ENCODE results near the gene MLXIP.

MLXIP gene

DNA sequence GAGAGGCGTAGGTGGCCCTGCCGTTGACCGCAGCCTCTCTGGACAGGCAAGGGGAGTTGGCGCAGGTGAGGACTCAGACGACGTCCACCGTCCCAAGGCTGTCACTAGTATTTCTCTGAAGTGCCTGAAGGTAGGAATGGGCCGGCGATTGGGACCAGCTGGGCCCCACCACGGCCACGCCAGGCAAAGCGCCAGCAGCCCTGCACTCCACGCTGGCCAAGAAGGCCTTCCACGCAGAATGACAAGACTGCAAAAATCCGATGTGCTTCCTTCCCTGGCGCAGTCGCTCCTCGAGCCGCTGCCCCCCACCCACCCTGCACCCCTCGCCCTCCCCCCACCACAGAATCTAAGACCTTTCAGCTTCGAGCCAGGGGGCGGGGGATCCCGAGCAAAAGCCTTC, 17.3 kb upstream of the MLXIP start:
- TF ChIP-seq CTCF (IDR thresholded peaks at IDR 0.05; ENCODE audit: low read depth, low read length), result no peak
- H3K4me3 ChIP-seq (replicated peaks in 1 of 2; ENCODE audit: low read depth in 2 of 2, low read length in 2 of 2), result no peak overlapping the region
- no peak for DNase-seq (ENCODE audit: low read depth in 2 of 2)

GRCh38 chr12:122062832-122063693, 15.5 kb upstream of the MLXIP start:
- peak overlapping the region; percentile 11 to 51 for H3K4me3 ChIP-seq (replicated peaks in 1 of 2; ENCODE audit: low read depth in 2 of 2, low read length in 2 of 2)
- peak; percentile 85 to 90 for DNase-seq (ENCODE audit: low read depth in 2 of 2)
- no peak for TF ChIP-seq CTCF (IDR thresholded peaks at IDR 0.05; ENCODE audit: low read depth, low read length)

DNA sequence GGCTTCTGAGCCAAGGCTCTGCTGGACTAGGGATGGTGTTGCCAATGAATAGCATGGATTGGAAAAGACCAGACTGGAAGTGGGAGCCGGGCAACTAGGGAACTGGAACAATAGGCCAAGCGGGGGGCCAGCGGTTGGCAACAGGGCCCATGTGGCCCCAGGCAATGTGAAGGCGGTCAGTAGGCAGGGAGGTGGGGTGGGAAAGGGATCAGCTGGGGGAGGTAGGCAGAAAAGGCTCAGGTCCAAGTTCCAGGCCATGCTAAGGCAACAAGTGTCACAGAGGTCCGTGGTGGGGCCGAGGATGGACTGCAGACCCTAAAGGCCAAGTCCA, 14.9 kb upstream of the MLXIP start:
- H3K4me3 ChIP-seq (replicated peaks in 1 of 2; ENCODE audit: low read depth in 2 of 2, low read length in 2 of 2), result peak overlapping the region in 1 of 2 donors; percentile 51
- peak; percentile 31 to 37 for DNase-seq (ENCODE audit: low read depth in 2 of 2)
- TF ChIP-seq CTCF (IDR thresholded peaks at IDR 0.05; ENCODE audit: low read depth, low read length), result no peak

DNA sequence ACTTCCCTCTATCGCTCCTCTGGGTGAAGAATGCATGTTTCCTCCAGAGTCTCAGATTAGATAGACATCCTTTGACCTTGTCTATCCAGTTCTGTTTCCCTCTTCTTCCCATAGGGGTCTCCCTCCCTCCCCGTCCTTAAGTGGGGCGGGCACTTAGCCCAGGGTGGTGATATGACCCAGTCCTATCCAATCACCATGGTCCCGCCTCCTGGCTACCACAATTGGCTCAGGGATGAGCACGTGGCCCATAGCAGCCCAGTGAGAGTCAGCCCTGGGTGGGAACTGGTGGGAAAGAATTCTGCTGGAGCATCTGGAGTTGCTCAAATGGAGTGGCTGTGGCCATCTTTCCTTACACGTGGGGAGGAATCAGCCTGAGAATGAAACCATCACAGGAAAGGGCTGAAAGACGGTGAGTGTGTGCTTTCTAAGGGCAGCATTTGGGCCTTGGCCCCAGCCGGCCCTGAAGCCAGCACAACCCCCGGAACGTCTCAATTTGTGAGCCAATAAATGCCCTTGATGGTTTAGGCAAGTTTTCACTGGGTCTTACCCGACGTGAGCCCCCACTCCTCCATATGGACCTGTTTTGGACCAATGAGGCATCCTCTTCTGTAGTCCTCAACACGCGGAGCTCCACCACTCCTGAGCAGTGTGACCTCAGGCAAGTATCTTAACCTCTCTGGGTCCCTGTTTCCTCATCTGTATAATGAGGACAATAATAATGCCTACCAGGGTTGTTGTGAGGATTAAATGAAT, 14.4 kb upstream of the MLXIP start:
- H3K4me3 ChIP-seq (replicated peaks in 1 of 2; ENCODE audit: low read depth in 2 of 2, low read length in 2 of 2), result peak overlapping the region; percentile 3 to 55
- peak; percentile 69 for TF ChIP-seq CTCF (IDR thresholded peaks at IDR 0.05; ENCODE audit: low read depth, low read length)
- DNase-seq (ENCODE audit: low read depth in 2 of 2), result peak; percentile 98 to 99

DNA sequence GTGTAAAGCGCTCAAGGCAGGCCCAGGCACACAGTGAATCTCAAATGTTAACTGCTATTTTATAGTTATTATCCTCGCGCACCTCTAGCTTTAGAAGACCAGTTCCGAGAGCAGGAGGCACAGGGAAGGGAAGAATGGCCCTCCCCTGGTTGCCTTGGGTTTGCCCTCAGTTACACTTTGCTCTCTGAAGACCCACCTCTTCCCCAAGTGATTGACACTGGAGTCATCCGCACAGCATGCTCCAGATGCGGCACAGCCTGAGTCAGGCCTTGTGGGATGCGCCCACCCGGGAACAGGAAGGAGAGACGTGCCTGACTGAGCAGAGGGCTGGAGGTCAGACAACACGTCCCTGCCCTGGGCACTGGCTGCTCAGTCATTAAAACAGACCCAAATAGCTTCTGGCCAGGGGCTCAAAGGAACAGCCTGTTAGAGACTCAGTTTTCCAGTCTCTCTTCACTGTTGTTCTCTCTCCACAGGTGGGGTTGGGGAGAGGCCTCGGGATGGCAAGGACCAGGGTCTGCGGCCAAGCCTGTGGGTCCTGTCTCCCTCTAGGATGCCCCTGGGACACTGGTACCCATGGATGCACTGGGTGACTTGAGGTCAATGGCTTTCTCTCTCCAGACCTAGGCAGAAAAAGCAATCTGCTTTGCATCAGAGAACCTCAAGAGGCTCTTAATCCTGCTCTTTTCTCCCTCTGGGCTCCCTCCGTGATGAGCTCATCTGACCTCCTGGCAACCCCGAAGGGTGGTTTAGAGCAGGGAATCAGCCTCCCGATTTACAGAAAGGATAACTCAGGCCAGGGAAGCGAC, 13.6 kb upstream of the MLXIP start:
- TF ChIP-seq CTCF (IDR thresholded peaks at IDR 0.05; ENCODE audit: low read depth, low read length), result no peak

DNA sequence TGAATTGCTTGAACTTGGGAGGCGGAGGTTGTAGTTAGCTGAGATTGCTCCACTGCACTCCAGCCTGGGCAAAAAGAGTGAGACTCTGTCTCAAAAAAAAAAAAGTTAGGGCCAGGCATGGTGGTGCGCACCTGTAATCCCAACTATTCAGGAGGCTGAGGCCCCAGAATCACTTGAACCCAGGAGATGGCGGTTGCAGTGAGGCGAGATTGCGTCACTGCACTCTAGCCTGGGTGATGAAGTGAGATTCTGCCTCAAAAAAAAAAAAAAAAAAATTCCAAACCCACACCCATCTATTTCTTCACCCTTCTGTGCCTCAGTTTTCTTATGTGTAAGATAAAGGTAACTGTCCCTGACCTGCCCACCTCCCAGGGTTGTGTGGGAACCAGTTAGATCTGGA, 11.0 kb upstream of the MLXIP start:
- no peak for TF ChIP-seq CTCF (IDR thresholded peaks at IDR 0.05; ENCODE audit: low read depth, low read length)
- H3K4me3 ChIP-seq (replicated peaks in 1 of 2; ENCODE audit: low read depth in 2 of 2, low read length in 2 of 2), result no peak overlapping the region
- DNase-seq (ENCODE audit: low read depth in 2 of 2), result no peak

More for the DNA sequence above, 13.6 kb upstream of the MLXIP start:
- peak overlapping the region; percentile 3 to 55 for H3K4me3 ChIP-seq (replicated peaks in 1 of 2; ENCODE audit: low read depth in 2 of 2, low read length in 2 of 2)
- peak; percentile 88 to 96 for DNase-seq (ENCODE audit: low read depth in 2 of 2)
